Lower leg skin (tissue), 4 donors: Measurements from ENCODE around the gene PIGW. TPM values are rescaled to one million over a fixed set of nuclear protein-coding genes. Genes with fewer than 3 reads are reported as not detected.

Experiments
- DNase-seq, 2 donors: peaks; one replicate each; pipeline ENCODE4 v3.0.0-alpha.2; 2019; ENCODE audit warnings: low spot score in 2 of 2
- H3K4me3 ChIP-seq: fragments of 200-600 bp; sonication (generic); 2 replicates; pipeline ENCODE4 v1.5.1; 2017; ENCODE audit warnings: mild to moderate bottlenecking, low read depth; ENCODE audit not compliant: poor library complexity, severe bottlenecking
- POLR2A ChIP-seq, 2 donors: fragments of 450-650 bp; IDR thresholded peaks; one replicate each; pipeline ENCODE4 v1.6.1; 2016 to 2017; ENCODE audit warnings: antibody characterized with exemption in 2 of 2, mild to moderate bottlenecking in 1 of 2, moderate library complexity in 1 of 2
- WGBS, 2 donors: methylation state at CpG; one replicate each; pipeline ENCODE4 v1.1.5; 2018; 5-methylcytosine and 5-hydroxymethylcytosine counted together
- intact Hi-C: fragments of 100-400 bp; cut with DNase I; formaldehyde crosslinking; loops from one replicate; pipeline ENCODE4 v1.15.0; 2023; ENCODE audit warnings: low total_unique reads
- total RNA-seq, 4 donors: library from RNA; depleted of rRNA; stranded (reverse); fragments of >200 nt; gene quantifications; one replicate each; pipeline ENCODE4 v1.1.0, GENCODE V29; 2016
- TF ChIP-seq, protein P1 (sequence below), 3 donors: fragments of 450-650 bp; IDR thresholded peaks; one replicate each; pipeline ENCODE4 v1.5.1; 2016; ENCODE audit warnings: antibody characterized with exemption in 3 of 3, mild to moderate bottlenecking in 3 of 3, moderate library complexity in 2 of 3

PIGW gene
- total RNA-seq, 4 donors from 2014 or later = 4.3 to 9.0 (median 6.9) TPM

DNA sequence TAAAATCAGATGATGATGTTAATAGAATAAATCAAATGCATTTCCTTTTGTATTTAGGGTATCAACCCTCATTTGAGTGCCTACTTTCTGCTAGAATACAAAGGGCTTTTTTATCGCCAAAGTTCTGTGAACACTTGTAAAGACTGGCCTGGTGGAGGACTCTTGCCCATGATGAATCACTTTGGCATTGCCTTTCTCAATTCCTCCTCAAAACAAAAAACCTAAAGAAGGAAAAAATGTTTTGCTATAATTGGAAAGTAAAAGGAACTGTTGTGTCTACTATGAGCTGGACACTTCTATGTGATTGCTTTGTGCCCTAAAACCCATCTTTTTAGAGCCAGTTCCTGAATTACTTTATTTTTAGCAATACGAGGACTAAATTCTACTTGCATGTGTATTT lies 43.9 kb downstream of the PIGW start:
- WGBS, 2 donors = 90 to 95% methylated on average over 2 of the region's 2 CpGs
- no peak for DNase-seq
- H3K4me3 ChIP-seq = no peak overlapping the region
- intact Hi-C loops = no loop called here
- TF ChIP-seq, protein P1, sequence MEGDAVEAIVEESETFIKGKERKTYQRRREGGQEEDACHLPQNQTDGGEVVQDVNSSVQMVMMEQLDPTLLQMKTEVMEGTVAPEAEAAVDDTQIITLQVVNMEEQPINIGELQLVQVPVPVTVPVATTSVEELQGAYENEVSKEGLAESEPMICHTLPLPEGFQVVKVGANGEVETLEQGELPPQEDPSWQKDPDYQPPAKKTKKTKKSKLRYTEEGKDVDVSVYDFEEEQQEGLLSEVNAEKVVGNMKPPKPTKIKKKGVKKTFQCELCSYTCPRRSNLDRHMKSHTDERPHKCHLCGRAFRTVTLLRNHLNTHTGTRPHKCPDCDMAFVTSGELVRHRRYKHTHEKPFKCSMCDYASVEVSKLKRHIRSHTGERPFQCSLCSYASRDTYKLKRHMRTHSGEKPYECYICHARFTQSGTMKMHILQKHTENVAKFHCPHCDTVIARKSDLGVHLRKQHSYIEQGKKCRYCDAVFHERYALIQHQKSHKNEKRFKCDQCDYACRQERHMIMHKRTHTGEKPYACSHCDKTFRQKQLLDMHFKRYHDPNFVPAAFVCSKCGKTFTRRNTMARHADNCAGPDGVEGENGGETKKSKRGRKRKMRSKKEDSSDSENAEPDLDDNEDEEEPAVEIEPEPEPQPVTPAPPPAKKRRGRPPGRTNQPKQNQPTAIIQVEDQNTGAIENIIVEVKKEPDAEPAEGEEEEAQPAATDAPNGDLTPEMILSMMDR (IDR thresholded peaks at IDR 0.05) = no peak
- TF ChIP-seq POLR2A (IDR thresholded peaks at IDR 0.05) = no peak

DNA sequence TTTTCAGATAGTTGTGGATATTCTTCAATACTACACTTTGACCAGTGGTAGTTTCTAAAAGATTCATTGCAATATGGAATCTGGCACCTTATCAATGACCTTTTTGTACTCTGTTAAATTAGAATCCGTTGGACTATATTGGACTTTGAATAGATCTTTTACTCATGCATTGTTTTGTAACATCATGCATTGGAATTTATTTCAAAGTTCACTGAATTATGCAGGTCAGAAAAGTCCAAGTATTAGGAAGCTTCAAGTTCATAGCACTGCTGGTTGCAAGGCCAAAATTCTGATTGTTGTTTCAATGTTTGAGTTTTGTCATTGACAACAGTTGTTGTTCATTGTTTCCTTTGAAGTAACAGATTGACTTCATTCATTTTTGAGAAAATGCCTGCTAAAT lies 49.0 kb downstream of the PIGW start:
- TF ChIP-seq, protein P1 (IDR thresholded peaks at IDR 0.05) = no peak
- no peak for TF ChIP-seq POLR2A (IDR thresholded peaks at IDR 0.05)
- 61 to 75% methylated on average over 1 of the region's 1 CpG for WGBS, 2 donors
- no peak for DNase-seq
- H3K4me3 ChIP-seq = no peak overlapping the region
- intact Hi-C loops = no loop called here

DNA sequence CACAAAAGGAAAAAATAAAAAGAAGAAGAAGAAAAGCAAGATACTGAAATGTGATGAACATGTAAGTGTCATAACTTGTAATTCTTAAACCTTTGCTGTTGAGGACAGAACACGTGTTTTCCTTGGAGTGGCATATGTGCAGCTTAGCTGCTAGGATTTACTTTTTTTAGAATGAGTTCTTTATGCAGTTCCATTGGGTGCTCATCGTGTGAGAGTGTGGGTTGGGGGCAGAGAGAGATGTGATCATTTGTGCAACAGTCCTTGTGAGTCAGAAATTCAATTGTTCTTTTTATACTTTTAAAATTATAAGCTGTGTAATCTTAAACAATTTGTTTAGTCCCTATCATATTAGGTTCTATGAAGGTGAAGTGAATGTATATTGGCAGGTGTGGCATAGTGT lies 51.4 kb downstream of the PIGW start:
- DNase-seq = no peak
- TF ChIP-seq POLR2A (IDR thresholded peaks at IDR 0.05) = no peak
- TF ChIP-seq, protein P1 (IDR thresholded peaks at IDR 0.05) = no peak
- intact Hi-C loops = no loop called here
- no peak overlapping the region for H3K4me3 ChIP-seq
- 90 to 95% methylated on average over 2 of the region's 2 CpGs for WGBS, 2 donors

Other genes with a start within 250 kb of the PIGW start
- gene TBC1D3G, start 211.1 kb upstream of the PIGW start, total RNA-seq = 1 to 10 TPM in 1 of 4 donors, not detected in 3; 3.6 TPM
- gene TBC1D3H, start 146.6 kb upstream of the PIGW start, total RNA-seq = not detected
- gene ZNHIT3, start 48.3 kb upstream of the PIGW start, total RNA-seq = 10 to 100 TPM; 29.6 to 56.7 (median 35.2) TPM
- 100 to 1,000 TPM in 1 of 4 donors, 10 to 100 TPM in 3; 70.5 to 167 (median 88.1) TPM for gene MYO19, start 119 bp upstream of the PIGW start, total RNA-seq
- gene GGNBP2, start 9.9 kb downstream of the PIGW start, total RNA-seq = 10 to 100 TPM; 38.2 to 79.6 (median 55.0) TPM
- 10 to 100 TPM; 11.3 to 21.1 (median 14.9) TPM for gene DHRS11, start 56.9 kb downstream of the PIGW start, total RNA-seq
- gene MRM1, start 66.6 kb downstream of the PIGW start, total RNA-seq = 1 to 10 TPM; 5.1 to 8.9 (median 5.9) TPM